ENCODE results near the gene CX3CL1. TPM values are rescaled to one million over a fixed set of nuclear protein-coding genes. Genes with fewer than 3 reads are reported as not detected.

The CX3CL1 gene
- total RNA-seq, 1 experiment from 2014 or later: 2.1 TPM

GRCh38 chr16:57347858-57348257 is 24.4 kb upstream of the CX3CL1 start:
- no peak overlapping the region for H3K4me3 ChIP-seq (ENCODE audit: insufficient read depth, low read depth, low read length)
- H3K27me3 ChIP-seq (ENCODE audit: control insufficient read depth, insufficient read depth, low read length): no peaks in the 10 kb centered on the region; the same call in 1 of the 2 replicates
- H3K36me3 ChIP-seq (replicated peaks; ENCODE audit: control insufficient read depth, insufficient read depth, low read length): no peaks in the 10 kb centered on the region
- no peak for DNase-seq

- H3K36me3 ChIP-seq (replicated peaks; ENCODE audit: control insufficient read depth, insufficient read depth, low read length): no peaks in the 10 kb centered on the region
- no peak for DNase-seq
Measured at GRCh38 chr16:57348327-57348726, 24.0 kb upstream of the CX3CL1 start.

GRCh38 chr16:57349212-57350031 is 22.9 kb upstream of the CX3CL1 start:
- Histone ChIP-seq H3K4me3 (ENCODE audit: insufficient read depth, low read depth, low read length) (no peak overlapping the region), H3K27me3 (ENCODE audit: control insufficient read depth, insufficient read depth, low read length) (no peaks in the 10 kb centered on the region; the same call in 1 of the 2 replicates), H3K36me3 (replicated peaks; ENCODE audit: control insufficient read depth, insufficient read depth, low read length) (no peaks in the 10 kb centered on the region)
- peak; percentile 28 for DNase-seq

More at GRCh38 chr16:57348327-57348726, 24.0 kb upstream of the CX3CL1 start:
- H3K27me3 ChIP-seq (ENCODE audit: control insufficient read depth, insufficient read depth, low read length): no peaks in the 10 kb centered on the region; the same call in 1 of the 2 replicates
- H3K4me3 ChIP-seq (ENCODE audit: insufficient read depth, low read depth, low read length): no peak overlapping the region

- H3K27me3 ChIP-seq (ENCODE audit: control insufficient read depth, insufficient read depth, low read length): no peaks in the 10 kb centered on the region; the same call in 1 of the 2 replicates
- H3K36me3 ChIP-seq (replicated peaks; ENCODE audit: control insufficient read depth, insufficient read depth, low read length): no peaks in the 10 kb centered on the region
- no peak for DNase-seq
- H3K4me3 ChIP-seq (ENCODE audit: insufficient read depth, low read depth, low read length): no peak overlapping the region
Measured at GRCh38 chr16:57352636-57353047, 19.6 kb upstream of the CX3CL1 start.

GRCh38 chr16:57354311-57354710 is 18.0 kb upstream of the CX3CL1 start:
- Histone ChIP-seq H3K27me3 (ENCODE audit: control insufficient read depth, insufficient read depth, low read length) (no peaks in the 10 kb centered on the region; the same call in 1 of the 2 replicates), H3K36me3 (replicated peaks; ENCODE audit: control insufficient read depth, insufficient read depth, low read length) (no peaks in the 10 kb centered on the region), H3K4me3 (ENCODE audit: insufficient read depth, low read depth, low read length) (no peak overlapping the region)
- no peak for DNase-seq

- H3K36me3 ChIP-seq (replicated peaks; ENCODE audit: control insufficient read depth, insufficient read depth, low read length): no peaks in the 10 kb centered on the region
- H3K27me3 ChIP-seq (ENCODE audit: control insufficient read depth, insufficient read depth, low read length): no peaks in the 10 kb centered on the region
- DNase-seq: no peak
- no peak overlapping the region for H3K4me3 ChIP-seq (ENCODE audit: insufficient read depth, low read depth, low read length)
Measured at GRCh38 chr16:57355898-57356414, 16.3 kb upstream of the CX3CL1 start.

GRCh38 chr16:57356547-57356946 is 15.7 kb upstream of the CX3CL1 start:
- Histone ChIP-seq H3K36me3 (replicated peaks; ENCODE audit: control insufficient read depth, insufficient read depth, low read length) (no peaks in the 10 kb centered on the region), H3K27me3 (ENCODE audit: control insufficient read depth, insufficient read depth, low read length) (no peaks in the 10 kb centered on the region), H3K4me3 (ENCODE audit: insufficient read depth, low read depth, low read length) (no peak overlapping the region)
- DNase-seq: no peak

GRCh38 chr16:57357330-57358085 is 14.8 kb upstream of the CX3CL1 start:
- DNase-seq: no peak
- Histone ChIP-seq H3K27me3 (ENCODE audit: control insufficient read depth, insufficient read depth, low read length) (no peaks in the 10 kb centered on the region), H3K36me3 (replicated peaks; ENCODE audit: control insufficient read depth, insufficient read depth, low read length) (no peaks in the 10 kb centered on the region), H3K4me3 (ENCODE audit: insufficient read depth, low read depth, low read length) (no peak overlapping the region)

- Histone ChIP-seq H3K36me3 (replicated peaks; ENCODE audit: control insufficient read depth, insufficient read depth, low read length) (no peaks in the 10 kb centered on the region), H3K27me3 (ENCODE audit: control insufficient read depth, insufficient read depth, low read length) (no peaks in the 10 kb centered on the region), H3K4me3 (ENCODE audit: insufficient read depth, low read depth, low read length) (no peak overlapping the region)
- no peak for DNase-seq
Measured at GRCh38 chr16:57358086-57358420, 14.2 kb upstream of the CX3CL1 start.

GRCh38 chr16:57358527-57359095 is 13.7 kb upstream of the CX3CL1 start, which contains the start of gene CCL22:
Gene CCL22, plus strand, starts transcription at chr16:57358783. Its CDS starts 34 bp downstream, at chr16:57358817.
- DNase-seq: no peak
- Histone ChIP-seq H3K36me3 (replicated peaks; ENCODE audit: control insufficient read depth, insufficient read depth, low read length) (no peaks in the 10 kb centered on the region), H3K4me3 (ENCODE audit: insufficient read depth, low read depth, low read length) (no peak within 1 kb of the TSS), H3K27me3 (ENCODE audit: control insufficient read depth, insufficient read depth, low read length) (no peaks in the 10 kb centered on the region)

GRCh38 chr16:57360321-57360935 is 11.9 kb upstream of the CX3CL1 start:
- no peak for DNase-seq
- Histone ChIP-seq H3K4me3 (ENCODE audit: insufficient read depth, low read depth, low read length) (no peak overlapping the region), H3K36me3 (replicated peaks; ENCODE audit: control insufficient read depth, insufficient read depth, low read length) (no peaks in the 10 kb centered on the region), H3K27me3 (ENCODE audit: control insufficient read depth, insufficient read depth, low read length) (no peaks in the 10 kb centered on the region)

GRCh38 chr16:57361404-57361803 is 10.9 kb upstream of the CX3CL1 start:
- no peak for DNase-seq
- no peaks in the 10 kb centered on the region for H3K27me3 ChIP-seq (ENCODE audit: control insufficient read depth, insufficient read depth, low read length)
- no peaks in the 10 kb centered on the region for H3K36me3 ChIP-seq (replicated peaks; ENCODE audit: control insufficient read depth, insufficient read depth, low read length)
- no peak overlapping the region for H3K4me3 ChIP-seq (ENCODE audit: insufficient read depth, low read depth, low read length)

- Histone ChIP-seq H3K36me3 (replicated peaks; ENCODE audit: control insufficient read depth, insufficient read depth, low read length) (no peaks in the 10 kb centered on the region), H3K4me3 (ENCODE audit: insufficient read depth, low read depth, low read length) (no peak overlapping the region), H3K27me3 (ENCODE audit: control insufficient read depth, insufficient read depth, low read length) (no peaks in the 10 kb centered on the region)
- DNase-seq: no peak
Measured at GRCh38 chr16:57364143-57364542, 8.1 kb upstream of the CX3CL1 start.

- H3K36me3 ChIP-seq (replicated peaks; ENCODE audit: control insufficient read depth, insufficient read depth, low read length): no peaks in the 10 kb centered on the region
- DNase-seq: peak; percentile 16
- no peak overlapping the region for H3K4me3 ChIP-seq (ENCODE audit: insufficient read depth, low read depth, low read length)
- H3K27me3 ChIP-seq (ENCODE audit: control insufficient read depth, insufficient read depth, low read length): no peaks in the 10 kb centered on the region
Measured at GRCh38 chr16:57366544-57367040, 5.7 kb upstream of the CX3CL1 start.

Data from H7 (cell line).